Spleen (tissue), 7 donors: ENCODE measurements around the gene ETV7.

Experiments
- POLR2A ChIP-seq, 3 donors: fragments of 450-650 bp; IDR thresholded peaks; one replicate each; pipeline ENCODE4 v1.5.1; 2017; ENCODE audit warnings: antibody characterized with exemption in 3 of 3, mild to moderate bottlenecking in 1 of 3
- POLR2AphosphoS5 ChIP-seq, 3 donors: sonication (generic); formaldehyde crosslinking; IDR thresholded peaks; one replicate each; pipeline ENCODE4 v1.5.1; 2017; ENCODE audit warnings: antibody characterized with exemption in 3 of 3
- TF ChIP-seq, protein P1 (sequence below), 11 experiments: fragments of 200-600 bp in 7 of 11; fragments of 450-650 bp in 4 of 11; sonication (generic) in 4 of 11; IDR thresholded peaks in 8 of 11; conservative IDR thresholded peaks in 3 of 11; 1 replicate in 7 of 11; 2 replicates in 4 of 11; pipeline versions ENCODE4 v1.4.0 to v1.8.0; 2016 to 2021; ENCODE audit warnings: antibody characterized with exemption in 11 of 11, inconsistent platforms in 4 of 11, mild to moderate bottlenecking in 1 of 11
- donor health status: DM: no; HTN: no; CAD: no; lungs with moderate emphysema.
- donor health status: DM: no; HTN: no; CAD: no.
- donor health status: DM: no; HTN: no; CAD: no.

DNA sequence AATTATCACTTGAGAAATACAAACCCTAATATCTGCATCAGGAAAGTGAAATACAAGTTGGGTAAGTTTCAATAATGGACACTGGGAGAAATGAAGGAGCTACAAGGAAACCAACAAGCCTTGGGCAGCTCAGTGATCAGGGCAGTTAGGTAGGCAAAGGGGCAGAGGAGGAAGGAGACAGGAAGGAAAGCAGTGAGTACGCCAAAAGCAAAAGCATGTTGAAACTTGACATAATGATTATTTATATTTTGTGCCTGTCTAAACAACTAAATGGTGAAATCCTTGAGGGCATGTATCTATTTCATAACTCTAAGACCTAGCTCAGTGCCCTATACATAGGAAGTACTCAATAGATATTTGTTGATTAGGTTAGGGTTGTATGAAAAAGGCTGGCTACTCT lies 31.8 kb upstream of the ETV7 start:
- no peak for TF ChIP-seq POLR2AphosphoS5 (IDR thresholded peaks at IDR 0.05)
- no peak for TF ChIP-seq POLR2A (IDR thresholded peaks at IDR 0.05)
- TF ChIP-seq, protein P1, sequence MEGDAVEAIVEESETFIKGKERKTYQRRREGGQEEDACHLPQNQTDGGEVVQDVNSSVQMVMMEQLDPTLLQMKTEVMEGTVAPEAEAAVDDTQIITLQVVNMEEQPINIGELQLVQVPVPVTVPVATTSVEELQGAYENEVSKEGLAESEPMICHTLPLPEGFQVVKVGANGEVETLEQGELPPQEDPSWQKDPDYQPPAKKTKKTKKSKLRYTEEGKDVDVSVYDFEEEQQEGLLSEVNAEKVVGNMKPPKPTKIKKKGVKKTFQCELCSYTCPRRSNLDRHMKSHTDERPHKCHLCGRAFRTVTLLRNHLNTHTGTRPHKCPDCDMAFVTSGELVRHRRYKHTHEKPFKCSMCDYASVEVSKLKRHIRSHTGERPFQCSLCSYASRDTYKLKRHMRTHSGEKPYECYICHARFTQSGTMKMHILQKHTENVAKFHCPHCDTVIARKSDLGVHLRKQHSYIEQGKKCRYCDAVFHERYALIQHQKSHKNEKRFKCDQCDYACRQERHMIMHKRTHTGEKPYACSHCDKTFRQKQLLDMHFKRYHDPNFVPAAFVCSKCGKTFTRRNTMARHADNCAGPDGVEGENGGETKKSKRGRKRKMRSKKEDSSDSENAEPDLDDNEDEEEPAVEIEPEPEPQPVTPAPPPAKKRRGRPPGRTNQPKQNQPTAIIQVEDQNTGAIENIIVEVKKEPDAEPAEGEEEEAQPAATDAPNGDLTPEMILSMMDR (IDR thresholded peaks at IDR 0.05 in 8 of 11, conservative IDR thresholded peaks at IDR 0.05 in 3 of 11), result no peak
